HCT116 (cell line): ENCODE measurements around the gene STX19. TPM values are rescaled to one million over a fixed set of nuclear protein-coding genes. Genes with fewer than 3 reads are reported as not detected.
"Not testable (repeated sequence)": the region's sequence is repeated elsewhere in the genome, so short reads cannot be mapped to it uniquely, and the experiment has no call there.

Source experiments
- ATAC-seq: fragments of 200-7000 bp; cut with Tn5 transposase; 2 replicates; pipeline ENCODE4 v1.9.1; 2020; ENCODE audit warnings: mild to moderate bottlenecking, moderate library complexity
- BruUV-seq: library from RNA; stranded (reverse); fragments of 400-500 nt; replicated peaks from 2 replicates; lab custom pipeline; 2021; lab: Mats Ljungman, UMichigan
- CTCF ChIA-PET: fragments of 300-600 bp; sonication (Branson Sonifier 250); formaldehyde crosslinking; loops from one replicate; lab custom pipeline; 2021; ENCODE audit warnings: antibody characterized with exemption; lab: Charles Lee
- POLR2A ChIA-PET: fragments of 300-600, 350-600 bp; sonication (Branson Sonifier 250); formaldehyde crosslinking; loops from one replicate; lab custom pipeline; 2021; ENCODE audit warnings: antibody characterized with exemption; lab: Charles Lee
- RAD21 ChIA-PET, 2 experiments: fragments of 300-600 bp; sonication (Branson Sonifier 250); formaldehyde crosslinking; loops; one replicate each; lab custom pipeline; 2023; ENCODE audit warnings: low total read pairs in 2 of 2; ENCODE audit not compliant: uncharacterized antibody in 2 of 2, unreplicated experiment in 2 of 2, low non-redundant PET in 1 of 2; lab: Charles Lee
- DNase-seq: peaks from one replicate; pipeline ENCODE4 v3.0.0-alpha.2; 2010; ENCODE audit warnings: low read depth, low spot score
- H2AFZ ChIP-seq: fragments of 200-600 bp; shearing (Covaris generic), sonication (generic); 2 replicates; pipeline ENCODE4 v1.6.1; 2017; ENCODE audit warnings: low read depth, mixed run types, mixed read lengths, antibody characterized with exemption, low read length; ENCODE audit not compliant: poor library complexity, severe bottlenecking
- H3K27ac ChIP-seq: 2 replicates; pipeline ENCODE4 v1.5.1; 2012; ENCODE audit warnings: low read depth, low read length
- H3K27me3 ChIP-seq: fragments of 200-600 bp; sonication (generic); 2 replicates; pipeline ENCODE4 v1.6.1; 2016; ENCODE audit warnings: mixed run types, low read length, mixed read lengths; ENCODE audit not compliant: insufficient read depth
- H3K36me3 ChIP-seq, 2 experiments: fragments of 200-500 bp in 1 of 2; fragments of 200-600 bp in 1 of 2; sonication (Bioruptor generic) in 1 of 2; sonication (generic) in 1 of 2; 2 replicates each; pipeline versions ENCODE4 v1.5.1 to v1.6.1; 2014 to 2016; ENCODE audit warnings: low read length in 2 of 2, inconsistent platforms in 1 of 2, mixed read lengths in 1 of 2, mixed run types in 1 of 2; ENCODE audit not compliant: insufficient read depth in 2 of 2, control insufficient read depth in 1 of 2
- H3K4me1 ChIP-seq, 2 experiments: fragments of 200-600 bp in 1 of 2; sonication (generic) in 1 of 2; 2 replicates each; pipeline versions ENCODE4 v1.5.1 to v1.6.1; 2012 to 2017; ENCODE audit warnings: low read length in 2 of 2, inconsistent platforms in 1 of 2, mild to moderate bottlenecking in 1 of 2, mixed read lengths in 1 of 2, mixed run types in 1 of 2, moderate library complexity in 1 of 2; ENCODE audit not compliant: insufficient read depth in 2 of 2, control insufficient read depth in 1 of 2
- H3K4me2 ChIP-seq: fragments of 200-600 bp; sonication (generic); 2 replicates; pipeline ENCODE4 v1.6.1; 2017; ENCODE audit warnings: mixed run types, low read length, mixed read lengths
- H3K4me3 ChIP-seq, 2 experiments: fragments of 200-600 bp in 1 of 2; sonication (generic) in 1 of 2; replicated peaks in 1 of 2; 2 replicates each; pipeline ENCODE4 v1.5.1; 2011 to 2016; ENCODE audit warnings: low read length in 2 of 2, control low read depth in 1 of 2, low read depth in 1 of 2, mild to moderate bottlenecking in 1 of 2, mixed read lengths in 1 of 2, mixed run types in 1 of 2
- H3K79me2 ChIP-seq: fragments of 200-600 bp; sonication (generic); 2 replicates; pipeline ENCODE4 v1.6.1; 2017; ENCODE audit warnings: mild to moderate bottlenecking, mixed run types, low read length, moderate library complexity, mixed read lengths; ENCODE audit not compliant: insufficient read depth
- H3K9ac ChIP-seq: fragments of 200-600 bp; sonication (generic); 2 replicates; pipeline ENCODE4 v1.6.1; 2016; ENCODE audit warnings: low read length, mixed read lengths
- H3K9me2 ChIP-seq: fragments of 200-600 bp; sonication (generic), shearing (Covaris generic); 2 replicates; pipeline ENCODE4 v1.6.1; 2017; ENCODE audit warnings: mixed run types, mild to moderate bottlenecking, moderate library complexity; ENCODE audit not compliant: insufficient read depth
- H3K9me3 ChIP-seq, 2 experiments: fragments of 200-500 bp in 1 of 2; fragments of 200-600 bp in 1 of 2; sonication (Bioruptor generic) in 1 of 2; sonication (generic) in 1 of 2; 2 replicates each; pipeline ENCODE4 v1.6.1; 2014 to 2017; ENCODE audit warnings: low read length in 2 of 2, mixed read lengths in 2 of 2, inconsistent platforms in 1 of 2, low read depth in 1 of 2, mild to moderate bottlenecking in 1 of 2, mixed run types in 1 of 2, moderate library complexity in 1 of 2; ENCODE audit not compliant: control insufficient read depth in 1 of 2, insufficient read depth in 1 of 2
- H4K20me1 ChIP-seq: fragments of 200-600 bp; sonication (generic), shearing (Covaris generic); 2 replicates; pipeline ENCODE4 v1.6.1; 2017; ENCODE audit warnings: mixed run types, mild to moderate bottlenecking, moderate library complexity; ENCODE audit not compliant: insufficient read depth
- ATF3 ChIP-seq: IDR thresholded peaks from 2 replicates; pipeline ENCODE4 v1.6.1; 2012
- CBX3 ChIP-seq: IDR thresholded peaks from 2 replicates; pipeline ENCODE4 v1.6.1; 2012; ENCODE audit warnings: low read depth
- CEBPB ChIP-seq: IDR thresholded peaks from 2 replicates; pipeline ENCODE4 v1.6.1; 2012; ENCODE audit warnings: low read depth
- EGR1 ChIP-seq: IDR thresholded peaks from 2 replicates; pipeline ENCODE4 v1.6.1; 2012; ENCODE audit warnings: low read depth
- ELF1 ChIP-seq: IDR thresholded peaks from 2 replicates; pipeline ENCODE4 v1.6.1; 2012; ENCODE audit warnings: low read depth, borderline replicate concordance
- EZH2phosphoT487 ChIP-seq: fragments of 200-600 bp; IDR thresholded peaks from 2 replicates; pipeline ENCODE4 v1.6.1; 2018; ENCODE audit warnings: antibody characterized with exemption, borderline replicate concordance
- FOSL1 ChIP-seq: IDR thresholded peaks from 2 replicates; pipeline ENCODE4 v1.6.1; 2012; ENCODE audit warnings: low read depth
- MAX ChIP-seq: IDR thresholded peaks from 2 replicates; pipeline ENCODE4 v1.6.1; 2012
- POLR2A ChIP-seq: IDR thresholded peaks from 2 replicates; pipeline ENCODE4 v1.7.0; 2011; ENCODE audit warnings: borderline replicate concordance; ENCODE audit not compliant: insufficient read depth, insufficient read length; ENCODE audit errors: extremely low read depth
- POLR2AphosphoS5 ChIP-seq: IDR thresholded peaks from 2 replicates; pipeline ENCODE4 v1.6.1; 2011; ENCODE audit warnings: mild to moderate bottlenecking, low read depth, low read length, moderate library complexity
- RAD21 ChIP-seq: IDR thresholded peaks from 2 replicates; pipeline ENCODE4 v1.6.1; 2012; ENCODE audit warnings: low read depth, mild to moderate bottlenecking
- REST ChIP-seq: IDR thresholded peaks from 2 replicates; pipeline ENCODE4 v1.6.1; 2012; ENCODE audit warnings: low read depth
- SIN3A ChIP-seq: IDR thresholded peaks from 2 replicates; pipeline ENCODE4 v1.6.1; 2012; ENCODE audit warnings: low read depth
- SP1 ChIP-seq: IDR thresholded peaks from 2 replicates; pipeline ENCODE4 v1.6.1; 2012; ENCODE audit warnings: low read depth
- YY1 ChIP-seq: IDR thresholded peaks from 2 replicates; pipeline ENCODE4 v1.6.1; 2011; ENCODE audit warnings: low read length, low read depth, moderate library complexity, mild to moderate bottlenecking; ENCODE audit not compliant: insufficient replicate concordance; ENCODE audit errors: extremely low read depth
- ZBTB33 ChIP-seq: IDR thresholded peaks from 2 replicates; pipeline ENCODE4 v1.6.1; 2011; ENCODE audit warnings: mild to moderate bottlenecking, low read length, moderate library complexity; ENCODE audit not compliant: insufficient replicate concordance; ENCODE audit errors: extremely low read depth
- ZNF274 ChIP-seq: fragments of 200-500 bp; sonication (Bioruptor generic); IDR thresholded peaks from 2 replicates; pipeline ENCODE4 v1.6.1; 2014; ENCODE audit warnings: mild to moderate bottlenecking, low read depth, low read length, inconsistent platforms
- intact Hi-C: fragments of 100-400 bp; cut with micrococcal nuclease; formaldehyde crosslinking; loops from 2 replicates; pipeline ENCODE4 v1.10.0; 2022
- total RNA-seq: library from RNA; stranded (reverse); gene quantifications from one replicate; pipeline ENCODE4 v1.2.1, GENCODE V29; 2021; ENCODE audit not compliant: unreplicated experiment

The STX19 gene
- total RNA-seq, 1 experiment from 2014 or later: not detected

GRCh38 chr3:94046533-94046932 lies 18.1 kb upstream of the STX19 start:
- ChIA-PET CTCF (no interaction called here), POLR2A (no interaction called here), RAD21 (no interaction called here)
- no TSS peak for BruUV-seq
- Histone ChIP-seq H3K9me2 (no peaks in the 10 kb centered on the region), H3K36me3 (no peaks in the 10 kb centered on the region), H3K4me2 (no peak overlapping the region), H3K79me2 (no peaks in the 10 kb centered on the region), H3K4me1 (no peaks in the 10 kb centered on the region), H3K4me3 (no peak overlapping the region), H4K20me1 (no peaks in the 10 kb centered on the region), H3K27ac (no peak overlapping the region), H3K9ac (no peak overlapping the region), H2AFZ (no peak overlapping the region), H3K27me3 (no peaks in the 10 kb centered on the region), H3K9me3 (no peaks in the 10 kb centered on the region)
- ATAC-seq (no peak), DNase-seq (no peak)
- TF ChIP-seq EGR1 (no peak), RAD21 (no peak), CBX3 (no peak), SP1 (no peak), POLR2A (no peak), YY1 (no peak), POLR2AphosphoS5 (no peak), ZBTB33 (no peak), SIN3A (no peak), ZNF274 (no peak), CEBPB (no peak), FOSL1 (no peak), EZH2phosphoT487 (no peak), REST (no peak), MAX (no peak), ATF3 (no peak), ELF1 (no peak)
- intact Hi-C loops: no loop called here

- ATAC-seq, H3K9ac ChIP-seq, H4K20me1 ChIP-seq, H2AFZ ChIP-seq, H3K27me3 ChIP-seq, H3K9me2 ChIP-seq, H3K4me1 ChIP-seq, CTCF ChIA-PET, POLR2A ChIA-PET, RAD21 ChIA-PET, intact Hi-C loops, H3K27ac ChIP-seq, DNase-seq, H3K36me3 ChIP-seq, H3K79me2 ChIP-seq, H3K4me3 ChIP-seq, H3K9me3 ChIP-seq, BruUV-seq, H3K4me2 ChIP-seq: not testable (repeated sequence)
These were observed 15.9 kb upstream of the STX19 start for GRCh38 chr3:94044100-94044936.
